GM19035 (cell line): ENCODE measurements around the gene TMEM184B.

ENCODE experiments used
- ATAC-seq: cut with Tn5 transposase; IDR thresholded peaks from one replicate; pipeline ENCODE4 v1.9.1; 2021; ENCODE audit not compliant: unreplicated experiment

Gene TMEM184B

GRCh38 chr22:38228326-38228872 lies 44.4 kb downstream of the TMEM184B start:
- no peak for ATAC-seq

DNA sequence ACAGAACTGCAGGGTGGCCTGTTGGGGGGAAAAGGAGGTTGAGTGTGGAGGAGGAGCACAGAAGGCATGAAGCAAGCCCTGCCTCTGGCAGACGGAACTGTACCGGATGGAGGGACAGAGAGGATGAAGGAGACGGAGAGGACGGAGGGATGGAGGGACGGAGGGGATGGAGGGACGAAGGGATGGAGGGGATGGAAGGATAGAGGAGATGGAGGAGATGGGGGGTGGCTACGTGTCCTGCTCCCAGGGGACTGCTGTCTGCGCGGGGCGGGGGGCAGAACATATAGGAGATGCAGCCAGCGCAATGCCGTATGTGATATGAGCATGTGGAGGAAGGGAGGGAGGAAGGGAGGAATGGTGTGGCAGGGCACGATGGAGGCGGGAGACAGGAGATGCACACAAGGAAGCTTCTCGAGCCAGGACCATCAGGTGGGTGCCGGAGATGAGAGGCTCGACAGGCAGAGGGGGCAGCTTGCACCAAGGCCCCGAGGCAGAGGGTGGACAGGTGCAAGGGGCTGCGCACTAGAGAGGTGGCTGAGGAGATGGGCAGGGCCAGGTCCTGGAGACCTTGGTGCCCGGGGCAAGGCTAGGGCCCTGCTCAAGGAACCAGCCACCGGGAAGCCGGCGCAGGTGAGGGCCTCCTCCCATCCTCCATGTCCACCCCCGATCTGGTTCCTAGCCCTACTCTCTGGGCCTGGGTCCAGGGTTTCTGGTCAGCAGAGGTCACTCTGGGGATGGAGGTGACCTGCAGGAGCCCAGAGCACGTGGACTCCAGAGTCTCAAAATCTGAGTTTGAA lies 45.8 kb downstream of the TMEM184B start:
- no peak for ATAC-seq

GRCh38 chr22:38223289-38223960 lies 49.4 kb downstream of the TMEM184B start:
- ATAC-seq = no peak

DNA sequence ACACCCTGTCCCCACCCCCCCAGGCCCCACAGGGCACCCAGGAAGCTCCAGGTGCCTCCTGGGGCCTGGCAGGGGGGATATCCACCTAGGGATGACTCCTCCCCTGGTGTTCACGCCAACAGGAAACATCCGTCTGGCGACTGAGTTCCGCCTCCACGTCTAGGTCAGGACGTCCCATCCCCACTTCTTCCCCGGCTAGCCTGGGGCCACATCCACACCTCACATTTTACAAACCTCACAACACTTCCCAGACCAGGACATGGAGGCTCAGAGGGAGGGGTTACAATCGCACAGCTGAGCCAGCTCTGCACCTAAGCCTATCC lies 50.1 kb downstream of the TMEM184B start:
- ATAC-seq = no peak

- ATAC-seq = no peak
These were observed 50.7 kb downstream of the TMEM184B start for GRCh38 chr22:38221908-38222796.

GRCh38 chr22:38221407-38221806 lies 51.4 kb downstream of the TMEM184B start:
- ATAC-seq = no peak

DNA sequence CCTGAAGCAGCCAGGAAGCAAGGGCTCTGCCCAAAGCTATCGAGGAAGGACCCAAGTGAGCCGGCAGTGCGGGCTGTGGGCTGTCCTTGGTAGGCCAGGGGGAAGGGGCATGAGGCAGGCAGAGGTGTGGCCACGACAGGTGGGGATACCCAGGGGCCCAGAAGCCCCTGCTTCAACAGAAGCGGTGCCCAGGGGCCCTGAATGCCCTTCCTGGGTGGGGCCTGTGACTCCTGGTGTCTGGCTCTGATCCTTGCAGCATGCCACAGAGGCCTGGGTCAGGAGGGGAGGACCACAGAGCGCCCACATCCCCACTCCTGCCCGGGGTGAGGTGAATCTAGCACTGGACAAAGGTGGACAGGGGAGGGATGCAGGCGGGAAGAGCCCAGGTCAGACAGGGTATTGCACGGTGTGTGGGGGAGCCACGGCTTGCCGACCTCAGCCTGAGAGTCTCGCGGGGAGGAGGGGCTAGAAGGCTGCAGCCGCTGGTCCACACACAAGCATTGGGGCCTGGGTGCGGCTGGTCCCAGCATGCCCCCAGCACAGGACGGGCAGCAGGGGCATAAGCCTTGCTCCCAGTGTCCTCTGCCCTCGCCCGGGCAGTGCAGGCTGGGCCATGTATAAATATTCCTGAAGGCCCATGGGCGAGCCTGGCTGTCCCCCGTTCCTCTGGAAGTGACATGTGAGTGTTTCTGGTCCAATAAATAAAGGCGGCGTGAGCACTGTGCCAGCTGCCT lies 52.0 kb downstream of the TMEM184B start:
- ATAC-seq = no peak

DNA sequence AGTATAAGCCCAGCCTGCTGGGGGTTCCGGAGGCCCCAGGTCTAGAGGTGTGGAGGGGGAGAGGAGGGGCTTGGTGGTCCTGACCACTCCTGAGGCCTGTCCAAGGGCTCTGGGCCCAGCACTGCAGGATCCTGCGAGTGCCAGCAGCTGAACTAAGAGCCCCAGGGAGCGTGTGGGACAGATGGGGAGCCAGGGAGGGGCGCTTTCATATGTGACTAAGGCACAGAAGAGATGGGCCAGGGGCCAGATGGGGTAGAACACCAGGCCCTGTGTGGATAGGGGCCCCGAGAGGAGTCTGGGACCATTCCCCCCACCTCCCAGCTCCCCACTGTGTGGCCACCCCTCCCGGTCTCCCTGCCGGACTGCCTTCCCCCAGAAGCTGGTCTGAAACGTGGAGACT lies 52.6 kb downstream of the TMEM184B start:
- no peak for ATAC-seq

- ATAC-seq = no peak
These were observed 53.2 kb downstream of the TMEM184B start for GRCh38 chr22:38219632-38220031.

DNA sequence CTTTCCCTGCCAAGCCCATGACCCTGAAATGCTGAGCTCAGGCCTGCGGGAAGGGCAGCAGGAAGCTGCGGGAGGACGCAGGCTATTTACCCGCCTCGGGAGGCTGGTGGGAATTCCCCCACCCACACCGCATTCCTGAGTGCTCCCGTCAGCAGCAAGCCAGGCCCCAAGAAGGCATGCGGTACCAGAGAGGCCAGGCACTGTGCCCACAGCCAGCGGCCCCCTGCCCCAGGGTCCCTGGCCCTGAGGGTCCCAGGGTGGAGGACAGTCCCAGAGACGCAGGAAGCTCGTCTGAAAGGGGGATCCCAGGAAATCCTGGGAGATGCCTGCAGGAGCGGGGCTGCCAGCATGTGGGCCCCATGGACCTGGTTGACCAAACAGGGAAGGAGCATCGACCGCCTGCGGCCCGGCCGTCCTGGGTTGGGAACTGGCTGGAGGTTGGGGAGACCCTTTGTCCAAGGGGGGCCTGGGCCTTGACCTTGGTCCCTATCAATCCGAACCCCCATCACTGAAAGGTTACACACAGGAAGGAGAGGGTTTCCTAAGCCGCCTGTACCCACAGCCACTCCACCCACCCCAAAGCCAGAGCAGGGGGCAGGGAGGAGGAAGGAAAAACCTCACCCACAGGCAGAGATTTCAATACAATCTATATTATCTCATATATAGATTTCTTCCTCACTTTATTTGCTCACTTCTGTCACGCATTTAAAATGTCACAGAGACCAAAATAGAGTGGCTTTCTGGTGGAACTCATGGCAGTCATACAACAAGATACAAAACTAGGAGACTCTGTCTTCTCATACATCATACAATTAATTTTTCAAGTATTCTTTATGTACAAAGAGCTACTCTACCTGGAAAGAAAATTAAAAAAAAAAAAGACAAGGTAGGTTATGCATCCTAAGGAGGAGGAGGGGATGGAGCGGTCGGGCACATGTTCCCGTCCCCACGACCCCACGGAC lies 53.9 kb downstream of the TMEM184B start:
- no peak for ATAC-seq

GRCh38 chr22:38215156-38216038 lies 57.4 kb downstream of the TMEM184B start:
- no peak for ATAC-seq

- ATAC-seq = peak; percentile 69
These were observed 58.3 kb downstream of the TMEM184B start for GRCh38 chr22:38214302-38215056.

DNA sequence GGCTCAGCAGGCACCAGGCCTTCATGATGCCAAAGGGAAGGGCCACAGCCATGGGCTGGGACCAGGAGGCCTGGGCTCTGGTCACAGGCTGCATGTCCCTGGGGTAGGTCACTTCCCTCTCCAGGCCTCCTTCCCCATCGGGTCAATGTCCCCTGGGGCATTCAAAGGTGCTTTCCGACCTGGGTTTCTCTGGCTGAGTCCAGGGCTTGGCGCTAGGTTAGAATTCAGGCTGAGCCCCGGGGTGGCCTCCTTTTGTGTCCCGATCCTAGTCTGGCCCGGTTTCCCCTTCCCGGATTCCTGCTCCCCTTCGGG lies 58.9 kb downstream of the TMEM184B start:
- no peak for ATAC-seq

DNA sequence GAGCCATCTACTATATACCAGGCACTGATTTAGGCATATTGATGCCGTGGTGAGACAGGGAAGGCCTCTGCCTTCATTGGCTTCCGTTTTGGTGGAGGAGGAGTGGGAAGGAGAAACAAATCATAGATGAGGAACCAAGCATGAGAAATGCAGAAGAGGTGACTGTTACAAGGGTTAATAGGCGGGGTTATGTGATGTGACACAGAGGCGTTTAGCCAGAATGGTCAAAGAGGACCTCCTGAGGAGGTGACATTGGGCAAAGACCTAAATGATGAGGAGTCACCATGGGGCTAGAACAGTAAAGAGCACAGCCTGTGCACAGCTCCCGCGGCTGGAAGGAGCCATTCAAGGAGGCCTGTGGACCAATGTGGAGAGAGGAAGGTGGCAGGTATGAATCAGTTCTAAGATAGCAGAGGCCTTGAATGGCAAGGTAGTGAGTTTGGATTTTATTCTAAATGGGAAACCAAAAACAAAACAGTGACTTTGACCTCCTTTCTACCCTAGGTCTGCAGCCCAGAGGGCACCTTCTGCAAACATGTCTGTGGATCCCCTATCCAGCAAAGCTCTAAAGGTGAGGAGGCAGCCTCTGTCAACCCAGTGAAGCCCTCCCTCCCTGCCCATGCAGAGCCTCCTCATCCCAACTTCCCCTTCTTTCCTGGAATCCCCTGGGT lies 59.4 kb downstream of the TMEM184B start:
- no peak for ATAC-seq

- ATAC-seq = no peak
These were observed 60.4 kb downstream of the TMEM184B start for GRCh38 chr22:38212442-38212841.

- ATAC-seq = no peak
These were observed 61.3 kb downstream of the TMEM184B start for GRCh38 chr22:38211556-38211955.

GRCh38 chr22:38208551-38208968 lies 64.2 kb downstream of the TMEM184B start:
- ATAC-seq = no peak
